GM18858 (cell line): ENCODE measurements around the gene CCDC192.

ENCODE experiments used
- ATAC-seq: cut with Tn5 transposase; IDR thresholded peaks from one replicate; pipeline ENCODE4 v1.9.1; 2021; ENCODE audit not compliant: unreplicated experiment

The CCDC192 gene

GRCh38 chr5:127943061-127943371, 239.8 kb downstream of the CCDC192 start:
- peak; percentile 50 for ATAC-seq

DNA sequence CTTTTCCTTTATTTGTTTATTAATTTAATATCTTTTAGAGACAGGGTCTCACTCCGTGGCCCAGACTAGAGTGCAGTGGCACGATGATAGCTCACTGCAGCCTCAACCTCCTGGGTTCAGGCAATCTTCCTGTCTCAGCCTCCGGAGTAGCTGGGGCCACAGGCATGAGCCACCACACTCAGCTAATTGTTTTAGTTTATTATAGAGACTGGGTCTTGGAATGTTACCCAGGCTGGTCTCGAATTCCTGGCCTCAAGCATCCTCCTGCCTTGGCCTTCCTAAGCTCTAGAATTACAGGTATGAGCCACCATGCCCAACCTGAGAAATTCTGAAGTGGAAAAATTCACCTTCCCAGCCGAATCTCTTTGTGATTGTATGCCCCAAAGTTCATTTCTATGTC, 240.9 kb downstream of the CCDC192 start:
- ATAC-seq: no peak

- ATAC-seq: no peak
These were observed 244.8 kb downstream of the CCDC192 start for GRCh38 chr5:127947941-127948340.

DNA sequence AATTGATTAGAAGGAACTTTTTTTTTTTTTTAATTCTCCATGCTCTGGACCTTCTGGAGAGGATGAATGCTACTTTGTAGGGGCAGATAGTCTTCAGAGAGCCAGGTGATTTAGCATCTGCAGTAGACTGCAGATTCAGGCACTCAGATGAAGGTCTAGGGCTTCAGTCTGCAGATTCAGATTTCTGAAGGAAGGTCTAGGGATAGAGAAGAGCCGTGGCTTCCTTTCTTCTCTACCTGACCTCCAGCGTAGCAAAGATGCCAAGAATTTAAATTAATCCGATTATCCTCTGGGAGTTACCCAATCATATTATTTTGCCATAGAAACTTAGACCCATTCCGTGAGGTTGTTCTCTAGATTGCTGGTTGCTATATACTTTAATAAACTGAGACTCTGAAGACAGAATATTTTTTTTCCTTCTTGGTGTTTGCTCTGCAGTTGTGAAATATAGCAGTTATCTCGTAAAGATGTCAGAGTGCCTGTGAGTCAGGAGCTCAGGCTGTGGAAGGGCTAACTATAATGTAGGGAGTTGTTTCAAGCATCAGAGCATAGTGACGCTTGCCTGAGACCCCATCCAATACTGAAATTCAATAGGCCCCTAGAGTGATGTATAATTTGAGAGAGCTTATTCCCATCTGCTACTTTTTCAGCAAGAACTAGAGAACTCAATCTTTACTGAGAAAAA, 247.7 kb downstream of the CCDC192 start:
- no peak for ATAC-seq

GRCh38 chr5:127951791-127952190, 248.6 kb downstream of the CCDC192 start:
- ATAC-seq: no peak

DNA sequence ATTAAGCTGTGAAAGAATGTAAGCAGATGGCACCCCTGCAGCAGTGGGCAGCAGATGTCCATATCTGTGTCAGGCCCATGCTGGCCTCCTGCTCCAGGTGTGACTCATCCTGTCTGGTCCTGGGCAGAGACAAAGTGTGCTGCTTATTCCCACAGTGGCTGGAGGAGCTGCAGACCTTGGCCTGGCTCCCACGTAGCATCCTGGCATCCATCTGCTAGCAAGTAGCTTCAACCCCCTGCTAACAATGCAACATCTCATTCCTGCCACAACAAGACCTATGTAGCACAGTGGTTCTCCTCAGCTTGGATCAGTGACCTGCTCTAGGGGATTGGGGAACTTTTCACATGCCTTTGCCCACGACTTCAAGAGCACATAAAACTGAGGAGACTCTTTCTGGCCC, 254.0 kb downstream of the CCDC192 start:
- ATAC-seq: no peak

DNA sequence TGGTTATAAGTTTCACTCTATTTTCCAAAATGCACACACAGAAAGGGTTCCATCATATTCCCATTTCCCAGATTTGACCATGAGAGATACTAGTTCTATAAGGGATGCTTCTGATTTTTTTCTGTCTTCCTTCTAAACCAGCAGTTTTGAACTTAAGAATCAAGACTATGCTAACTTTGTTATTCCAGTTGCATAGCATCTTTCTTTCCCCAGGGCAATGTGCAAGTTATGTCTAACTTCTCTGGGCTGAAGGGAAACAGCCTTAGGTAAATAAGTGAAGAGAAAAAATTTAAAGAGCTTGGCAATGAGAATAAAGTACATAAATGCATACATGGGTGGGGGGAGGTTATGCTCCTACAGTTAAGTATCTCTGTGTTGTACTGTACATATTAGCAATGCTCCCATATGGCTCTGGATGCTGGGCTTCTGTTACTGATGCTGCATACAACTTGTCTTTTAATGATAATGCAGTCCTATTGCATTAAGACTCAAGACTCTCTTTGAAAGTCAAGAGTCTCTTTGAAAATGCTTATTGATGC, 254.6 kb downstream of the CCDC192 start:
- ATAC-seq: no peak

DNA sequence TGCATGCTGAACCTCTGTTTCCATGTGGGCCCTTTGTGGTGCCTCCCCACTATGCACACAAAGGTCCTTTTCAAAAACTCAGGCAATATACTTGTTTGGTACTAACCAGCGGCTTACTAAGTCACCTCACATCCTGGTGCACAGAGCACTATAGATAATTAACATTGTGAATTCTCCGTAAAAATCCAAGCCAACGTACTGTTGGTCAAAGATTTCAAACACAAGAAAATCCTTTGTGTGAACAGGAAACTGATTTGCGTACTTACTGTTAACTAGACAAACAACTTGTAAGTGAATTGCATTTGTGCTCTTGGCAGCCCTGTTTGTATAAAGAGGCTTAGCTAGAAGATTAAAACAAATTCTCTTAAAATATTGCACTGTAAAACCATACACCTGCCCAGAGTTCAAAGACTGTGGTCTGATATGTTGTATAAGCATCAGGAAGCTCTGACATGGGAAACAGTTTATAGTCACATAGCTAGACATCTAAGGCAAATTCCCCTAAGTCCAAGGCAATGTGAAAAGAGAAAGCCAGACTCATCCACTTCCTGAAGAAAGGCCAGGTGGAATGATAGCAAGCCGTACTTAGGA, 255.3 kb downstream of the CCDC192 start:
- ATAC-seq: no peak

GRCh38 chr5:127959152-127959764, 256.1 kb downstream of the CCDC192 start:
- ATAC-seq: no peak

DNA sequence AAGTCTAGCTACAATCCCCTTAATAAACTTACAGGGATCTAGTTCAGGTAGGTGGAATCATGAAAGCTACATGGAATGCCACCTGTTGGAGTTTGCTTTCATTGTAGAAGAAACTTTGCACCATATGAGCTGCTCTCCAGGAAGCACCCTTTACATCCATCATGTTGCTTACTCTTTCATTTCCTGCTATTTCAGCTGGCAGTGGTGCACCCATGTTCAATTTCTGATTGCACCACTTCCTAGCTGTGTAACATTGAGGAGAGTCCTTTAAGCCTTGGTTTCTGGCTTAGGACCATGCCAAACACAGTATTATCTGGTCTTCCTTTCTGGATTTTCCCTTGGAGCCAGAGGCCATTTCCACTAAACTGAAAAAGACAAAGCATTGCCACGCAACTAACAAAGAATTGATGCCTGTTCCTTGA, 257.1 kb downstream of the CCDC192 start:
- ATAC-seq: no peak

DNA sequence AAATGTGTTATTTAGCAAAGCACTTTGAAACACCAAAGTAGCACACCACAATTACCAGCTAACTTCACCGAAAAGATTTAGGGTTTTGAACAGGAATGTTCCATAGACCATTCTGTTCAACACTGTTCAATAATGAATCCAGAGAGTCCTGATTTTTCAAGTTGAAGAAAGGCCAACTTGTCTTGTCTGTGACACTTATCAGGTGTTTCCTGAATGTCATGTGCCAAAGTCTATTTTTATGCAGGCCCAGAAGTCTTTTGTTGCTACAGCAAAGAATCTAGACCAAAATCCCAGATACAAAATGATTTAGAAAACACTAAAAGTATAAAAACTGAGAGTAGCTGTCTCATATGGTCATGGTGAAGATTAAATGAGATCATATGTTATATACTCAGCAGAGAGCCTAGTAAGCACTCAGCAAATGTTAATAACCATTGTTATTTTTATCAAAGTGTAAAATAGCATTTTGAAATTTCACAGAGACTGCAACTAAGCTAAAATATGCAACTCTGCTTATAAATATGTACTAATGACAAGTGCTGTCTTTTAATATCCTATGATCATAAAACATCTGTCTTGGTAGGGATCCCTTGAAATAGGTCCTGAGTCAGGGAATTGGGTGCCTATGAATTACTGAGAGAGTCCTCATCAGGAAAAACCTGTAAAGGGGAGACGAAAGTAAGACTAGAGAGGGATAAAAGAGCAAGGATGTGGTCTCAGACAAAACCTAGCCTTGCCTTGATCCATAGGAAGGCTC, 258.0 kb downstream of the CCDC192 start:
- no peak for ATAC-seq

DNA sequence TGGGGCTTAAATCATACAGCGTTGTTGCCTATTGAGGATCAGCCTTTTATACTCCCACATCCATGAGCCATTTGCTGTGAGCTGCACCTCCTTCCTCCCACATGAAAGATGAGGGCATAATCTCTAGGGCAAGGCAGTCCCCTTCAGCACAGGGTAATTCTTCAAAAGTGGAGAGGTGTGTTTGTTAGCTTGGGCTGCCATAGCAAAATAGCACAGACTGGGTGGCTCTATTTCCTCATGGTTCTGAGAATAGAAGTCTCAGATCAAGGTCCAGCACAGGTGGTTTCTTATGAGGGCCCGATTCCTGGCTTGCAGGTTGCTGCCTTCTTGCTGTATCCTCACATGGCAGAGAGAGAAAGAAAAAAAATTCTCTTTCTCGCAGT, 258.6 kb downstream of the CCDC192 start:
- ATAC-seq: no peak

DNA sequence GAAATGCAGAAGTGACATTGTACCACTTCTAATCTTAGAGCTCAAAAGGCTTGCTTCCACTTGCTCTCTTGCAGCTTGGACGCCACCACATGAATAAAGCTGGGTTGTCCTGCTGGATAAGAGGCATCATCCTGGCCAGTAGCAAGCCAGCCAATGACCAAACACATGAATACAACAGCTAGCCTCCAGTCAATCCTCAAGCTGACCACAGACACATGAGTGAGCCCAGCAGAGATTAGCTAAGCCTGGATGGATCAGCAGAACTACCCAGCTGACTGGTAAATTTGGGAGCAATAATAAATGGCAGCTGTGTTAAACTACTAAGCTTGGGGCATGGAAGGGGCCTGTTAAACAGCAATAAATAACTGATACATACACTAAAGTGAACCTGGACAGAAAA, 259.3 kb downstream of the CCDC192 start:
- ATAC-seq: no peak

DNA sequence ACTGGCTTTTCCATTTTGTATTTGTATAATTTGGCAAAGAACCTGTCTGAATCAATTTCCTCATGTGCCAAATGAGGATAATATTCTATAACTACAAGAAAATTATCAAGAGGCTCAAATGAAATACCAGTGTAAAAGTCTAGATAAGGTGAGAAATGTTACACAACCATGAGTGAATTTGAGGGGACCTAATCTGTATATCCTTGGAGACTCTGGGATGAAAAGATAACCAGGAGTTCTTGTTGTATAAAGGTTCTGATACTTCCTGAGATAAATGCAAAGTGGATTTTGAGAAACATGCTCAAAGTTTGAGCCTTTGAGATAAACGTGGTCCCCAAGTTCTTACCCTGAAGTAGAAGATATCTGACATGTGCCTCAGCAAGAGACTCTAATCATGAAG, 260.0 kb downstream of the CCDC192 start:
- no peak for ATAC-seq

- no peak for ATAC-seq
These were observed 260.7 kb downstream of the CCDC192 start for GRCh38 chr5:127963931-127964330.

DNA sequence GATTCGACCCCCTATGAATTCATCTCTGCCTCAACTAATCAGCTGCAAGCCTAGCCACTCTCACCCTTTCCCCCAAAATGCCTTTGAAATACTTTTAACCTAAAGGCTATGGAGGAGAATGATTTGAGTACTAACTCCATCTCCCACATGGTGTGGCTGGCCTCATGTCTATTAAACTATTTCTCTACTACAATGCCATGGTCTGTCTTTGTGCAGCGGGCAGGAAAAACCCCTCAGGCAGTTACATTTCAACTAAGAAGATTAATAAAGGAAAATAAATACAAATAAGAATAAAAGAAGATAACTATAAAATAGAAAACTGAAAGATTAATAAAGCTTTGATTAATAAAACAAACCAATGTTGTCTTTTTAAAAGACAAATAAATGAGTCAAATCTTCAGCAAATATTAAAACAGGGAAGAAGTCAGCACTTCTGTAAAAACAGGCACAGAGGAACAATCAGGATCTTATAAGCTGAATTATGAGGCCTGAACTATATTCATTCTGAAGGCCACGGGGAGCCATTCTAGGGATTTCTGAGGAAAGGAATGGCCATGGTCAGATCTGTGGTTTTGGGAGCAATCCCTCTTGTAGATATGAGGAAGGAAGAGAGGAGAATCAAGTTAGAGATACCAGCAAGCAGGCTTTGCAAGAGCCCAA, 264.3 kb downstream of the CCDC192 start:
- ATAC-seq: no peak

DNA sequence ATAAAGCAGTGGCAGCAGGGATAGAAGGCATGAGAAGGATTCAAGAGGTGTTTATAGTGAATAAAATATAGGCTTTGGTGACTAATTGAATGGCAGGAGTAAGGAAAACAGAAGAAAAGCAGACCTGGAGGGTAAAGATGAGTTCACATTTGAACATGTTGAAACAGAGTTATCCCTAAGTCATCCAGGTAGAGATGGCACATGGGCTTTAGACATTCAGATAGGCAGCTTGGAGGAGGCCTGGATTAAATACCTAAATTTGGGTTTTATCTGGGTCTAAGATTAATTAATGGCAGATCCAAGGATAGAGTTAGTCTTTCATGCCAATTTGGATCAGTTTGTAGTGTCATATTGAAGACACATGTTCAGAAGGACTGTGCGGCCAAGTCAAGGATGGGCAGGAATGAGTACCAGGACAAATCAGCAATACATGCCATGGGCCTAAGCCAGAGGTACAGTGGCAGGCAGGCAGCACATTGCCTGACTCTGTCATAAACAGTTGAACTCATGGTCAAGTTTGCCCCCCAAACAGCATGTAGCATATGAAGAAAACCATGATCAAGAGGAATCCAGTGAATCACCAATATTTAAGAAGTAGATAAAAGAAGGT, 264.9 kb downstream of the CCDC192 start:
- ATAC-seq: no peak

DNA sequence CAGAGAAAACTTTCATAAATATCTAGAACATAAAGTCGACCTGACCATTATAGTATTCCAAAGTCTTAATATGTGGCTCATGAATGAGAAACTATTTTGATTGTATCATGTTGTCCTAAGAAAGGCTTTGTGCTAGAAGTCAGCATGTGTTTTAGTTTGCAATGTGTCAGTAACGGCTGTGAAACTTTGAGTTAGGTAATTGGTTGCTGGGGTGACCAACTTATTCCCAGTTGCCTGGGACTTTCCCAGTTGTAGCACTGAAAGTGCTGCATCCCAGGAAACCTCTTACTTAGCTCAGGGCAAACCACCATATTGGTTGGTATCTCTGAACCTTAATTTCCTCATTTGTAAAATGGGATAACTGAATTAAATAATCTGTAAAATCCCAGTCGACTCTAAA, 265.8 kb downstream of the CCDC192 start:
- ATAC-seq: no peak

- ATAC-seq: no peak
These were observed 266.5 kb downstream of the CCDC192 start for GRCh38 chr5:127969651-127970050.

GRCh38 chr5:127970081-127970480, 266.9 kb downstream of the CCDC192 start:
- no peak for ATAC-seq
